GM06990 (cell line): Measurements from ENCODE around the gene MINDY3.
"Not testable (repeated sequence)": the region's sequence is repeated elsewhere in the genome, so short reads cannot be mapped to it uniquely, and the experiment has no call there.

Experiments
- DNase-seq: peaks from one replicate; pipeline ENCODE4 v3.0.0-alpha.2; 2011; ENCODE audit not compliant: insufficient read length; ENCODE audit errors: extremely low read depth
- H3K27me3 ChIP-seq: replicated peaks from 2 replicates; pipeline ENCODE4 v1.6.0; 2011; ENCODE audit warnings: low read length; ENCODE audit not compliant: control insufficient read depth, insufficient read depth
- H3K36me3 ChIP-seq: 2 replicates; pipeline ENCODE4 v1.5.1; 2011; ENCODE audit warnings: low read length; ENCODE audit not compliant: control insufficient read depth, insufficient read depth
- H3K4me3 ChIP-seq: replicated peaks from 2 replicates; pipeline ENCODE4 v1.5.1; 2011; ENCODE audit warnings: low read depth, mild to moderate bottlenecking, control low read depth, low read length
- TF ChIP-seq, protein P1 (sequence below): IDR thresholded peaks from 2 replicates; pipeline ENCODE4 v1.5.1; 2011; ENCODE audit warnings: low read length, control low read depth, mild to moderate bottlenecking, inconsistent platforms; ENCODE audit not compliant: insufficient read depth, poor library complexity, severe bottlenecking

The MINDY3 gene

GRCh38 chr10:15856328-15857015, 3.8 kb downstream of the MINDY3 start:
- TF ChIP-seq, protein P1, sequence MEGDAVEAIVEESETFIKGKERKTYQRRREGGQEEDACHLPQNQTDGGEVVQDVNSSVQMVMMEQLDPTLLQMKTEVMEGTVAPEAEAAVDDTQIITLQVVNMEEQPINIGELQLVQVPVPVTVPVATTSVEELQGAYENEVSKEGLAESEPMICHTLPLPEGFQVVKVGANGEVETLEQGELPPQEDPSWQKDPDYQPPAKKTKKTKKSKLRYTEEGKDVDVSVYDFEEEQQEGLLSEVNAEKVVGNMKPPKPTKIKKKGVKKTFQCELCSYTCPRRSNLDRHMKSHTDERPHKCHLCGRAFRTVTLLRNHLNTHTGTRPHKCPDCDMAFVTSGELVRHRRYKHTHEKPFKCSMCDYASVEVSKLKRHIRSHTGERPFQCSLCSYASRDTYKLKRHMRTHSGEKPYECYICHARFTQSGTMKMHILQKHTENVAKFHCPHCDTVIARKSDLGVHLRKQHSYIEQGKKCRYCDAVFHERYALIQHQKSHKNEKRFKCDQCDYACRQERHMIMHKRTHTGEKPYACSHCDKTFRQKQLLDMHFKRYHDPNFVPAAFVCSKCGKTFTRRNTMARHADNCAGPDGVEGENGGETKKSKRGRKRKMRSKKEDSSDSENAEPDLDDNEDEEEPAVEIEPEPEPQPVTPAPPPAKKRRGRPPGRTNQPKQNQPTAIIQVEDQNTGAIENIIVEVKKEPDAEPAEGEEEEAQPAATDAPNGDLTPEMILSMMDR, result no peak
- DNase-seq, result no peak
- Histone ChIP-seq H3K36me3 (no peaks in the 10 kb centered on the region), H3K4me3 (no peak overlapping the region), H3K27me3 (no peaks in the 10 kb centered on the region)

- H3K27me3 ChIP-seq, result no peaks in the 10 kb centered on the region
- H3K36me3 ChIP-seq, result no peaks in the 10 kb centered on the region
- H3K4me3 ChIP-seq, result no peak overlapping the region
- DNase-seq, result no peak
- TF ChIP-seq, protein P1, result no peak
Measured at GRCh38 chr10:15853800-15854199, 6.5 kb downstream of the MINDY3 start.

- TF ChIP-seq, protein P1, result no peak
Measured at GRCh38 chr10:15852111-15852557, 8.2 kb downstream of the MINDY3 start.

DNA sequence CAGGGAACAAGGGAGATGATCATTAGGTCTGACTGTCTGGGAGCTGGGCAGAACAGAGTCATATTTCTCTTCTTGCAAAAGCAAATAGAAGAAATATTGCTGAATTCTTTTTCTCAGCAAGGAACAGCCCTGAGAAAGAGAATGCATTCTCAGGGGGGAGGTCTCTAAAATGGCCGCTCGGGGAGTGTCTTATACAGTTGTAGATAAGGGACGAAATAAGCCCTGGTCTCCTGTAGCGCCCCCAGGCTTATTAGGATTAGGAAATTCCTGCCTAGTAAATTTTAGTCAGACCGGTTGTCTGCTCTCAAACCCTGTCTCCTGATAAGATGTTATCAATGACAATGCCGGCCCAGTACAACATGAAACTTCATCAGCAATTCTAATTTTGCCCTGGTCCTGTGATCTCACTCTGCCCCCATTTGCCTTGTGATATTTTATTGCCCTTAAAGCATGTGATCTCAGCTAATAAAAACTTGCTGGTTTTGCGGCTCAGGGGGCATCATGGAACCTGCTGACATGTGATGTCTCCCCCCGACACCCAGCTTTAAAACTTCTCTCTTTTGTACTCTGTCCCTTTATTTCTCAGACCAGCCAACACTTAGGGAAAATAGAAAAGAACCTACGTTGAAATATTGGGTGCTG, 9.8 kb downstream of the MINDY3 start:
- not testable (repeated sequence) for DNase-seq, H3K27me3 ChIP-seq, H3K36me3 ChIP-seq, H3K4me3 ChIP-seq

More at GRCh38 chr10:15852111-15852557, 8.2 kb downstream of the MINDY3 start:
- Histone ChIP-seq H3K4me3 (no peak overlapping the region), H3K27me3 (no peaks in the 10 kb centered on the region), H3K36me3 (no peaks in the 10 kb centered on the region)
- no peak for DNase-seq

- no peak overlapping the region for H3K4me3 ChIP-seq
- no peaks in the 10 kb centered on the region for H3K27me3 ChIP-seq
- TF ChIP-seq, protein P1, result no peak
- no peaks in the 10 kb centered on the region for H3K36me3 ChIP-seq
- DNase-seq, result no peak
Measured at GRCh38 chr10:15849316-15849715, 11.0 kb downstream of the MINDY3 start.

GRCh38 chr10:15847481-15847880, 12.8 kb downstream of the MINDY3 start:
- no peak overlapping the region for H3K4me3 ChIP-seq
- DNase-seq, result no peak
- H3K27me3 ChIP-seq, result no peaks in the 10 kb centered on the region
- TF ChIP-seq, protein P1, result no peak
- H3K36me3 ChIP-seq, result no peaks in the 10 kb centered on the region; the same call in 1 of the 2 replicates
